PC-3 (cell line): ENCODE data around the gene TLE3.

Source experiments
- CTCF ChIP-seq: fragments of 300-600 bp; sonication (generic); conservative IDR thresholded peaks from 2 replicates; pipeline ENCODE4 v1.5.1; 2017; ENCODE audit warnings: antibody characterized with exemption, low read depth, mild to moderate bottlenecking, low read length
- EZH2 ChIP-seq: fragments of 300-600 bp; sonication (generic); IDR thresholded peaks from one replicate; pipeline ENCODE4 v1.6.1; 2017; ENCODE audit warnings: antibody characterized with exemption, mild to moderate bottlenecking, low read length; ENCODE audit not compliant: unreplicated experiment
- EZH2phosphoT487 ChIP-seq: fragments of 300-600 bp; sonication (generic); IDR thresholded peaks from 2 replicates; pipeline ENCODE4 v1.6.1; 2018; ENCODE audit warnings: mild to moderate bottlenecking, antibody characterized with exemption, low read length, borderline replicate concordance

GRCh38 chr15:70082281-70082900, 15.3 kb downstream of the TLE3 start:
- TF ChIP-seq CTCF (no peak), EZH2phosphoT487 (no peak), EZH2 (no peak)
